ENCODE data around the gene TMEM120A.
A peak's percentile ranks its signal among the peaks of the same experiment; 100 is the strongest.

TMEM120A gene

DNA sequence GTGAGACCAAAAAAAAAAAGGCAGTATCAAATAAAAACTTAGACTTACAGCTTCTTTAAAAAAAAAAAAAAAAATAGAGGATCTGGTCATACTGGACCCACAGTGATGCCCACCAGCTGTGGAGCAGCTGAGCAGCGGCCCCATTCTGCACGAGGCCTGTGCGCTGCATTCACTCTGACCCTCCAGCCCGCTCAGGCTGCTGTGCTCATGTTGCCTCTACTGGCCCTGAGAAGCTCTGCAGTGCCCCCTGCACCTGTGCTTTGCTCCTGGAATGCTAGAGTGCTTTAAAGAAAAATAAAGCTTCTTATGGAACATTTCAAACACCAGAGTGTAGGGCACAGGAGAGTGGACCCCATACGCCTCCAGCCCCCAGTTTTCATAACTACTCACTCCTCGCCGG, 33.2 kb downstream of the TMEM120A start:
- no peak overlapping the region for H3K23ac ChIP-seq (ENCODE audit: low read length)
- no peak overlapping the region for H3K14ac ChIP-seq (ENCODE audit: low read length)
- no peak overlapping the region for H3K4me3 ChIP-seq (ENCODE audit: low read depth, low read length)
- no peaks in the 10 kb centered on the region for H3K79me2 ChIP-seq (ENCODE audit: control insufficient read depth, insufficient read depth, low read length, poor library complexity)
- H3K18ac ChIP-seq (ENCODE audit: low read length), result no peak overlapping the region
- peaks cover 14 to 15% of the 10 kb centered on the region in 2 experiments for H3K36me3 ChIP-seq (ENCODE audit: control insufficient read depth in 1 of 2, insufficient read depth in 2 of 2, low read length in 2 of 2)
- H3K4ac ChIP-seq (ENCODE audit: low read depth, low read length), result no peak overlapping the region
- H2AK5ac ChIP-seq (ENCODE audit: low read length), result no peak overlapping the region
- no peak overlapping the region for H4K8ac ChIP-seq (ENCODE audit: low read depth, low read length)
- H2BK5ac ChIP-seq (ENCODE audit: low read depth, low read length, poor library complexity), result no peak overlapping the region
- no peak overlapping the region for H2AFZ ChIP-seq (ENCODE audit: insufficient read depth, low read length, poor library complexity)
- no peak overlapping the region for H3K4me2 ChIP-seq (ENCODE audit: low read length)
- no peak overlapping the region for H4K91ac ChIP-seq (ENCODE audit: low read depth, low read length)
- peaks cover 11 to 31% of the 10 kb centered on the region in 2 experiments for H3K4me1 ChIP-seq (ENCODE audit: control insufficient read depth in 1 of 2, insufficient read depth in 2 of 2, low read length in 2 of 2)
- peaks cover 10% of the 10 kb centered on the region for H3K79me1 ChIP-seq (ENCODE audit: low read length)
- no peak overlapping the region for H3K9ac ChIP-seq (ENCODE audit: low read length)
- H2BK12ac ChIP-seq (ENCODE audit: low read length), result no peak overlapping the region
- no peak overlapping the region for H2BK120ac ChIP-seq (ENCODE audit: insufficient read depth, low read length, poor library complexity)
- DNase-seq, result no peak
- no peaks in the 10 kb centered on the region for H3K27me3 ChIP-seq (ENCODE audit: insufficient read depth, low read length)
- no CpG with 5 or more reads among the region's 7 CpGs for WGBS (ENCODE audit: extremely low coverage, insufficient coverage, insufficient read length)
- H4K12ac ChIP-seq (ENCODE audit: low read depth, low read length), result no peak overlapping the region
- no peak overlapping the region for H3K27ac ChIP-seq (ENCODE audit: low read depth, low read length)
- H3K9me3 ChIP-seq (ENCODE audit: insufficient read depth, low read depth, low read length), result peaks cover 2% of the 10 kb centered on the region

- no peak overlapping the region for H2AK5ac ChIP-seq (ENCODE audit: low read length)
- peaks cover 16 to 38% of the 10 kb centered on the region in 2 experiments for H3K4me1 ChIP-seq (ENCODE audit: control insufficient read depth in 1 of 2, insufficient read depth in 2 of 2, low read length in 2 of 2)
- H2BK12ac ChIP-seq (ENCODE audit: low read length), result no peak overlapping the region
- no peak overlapping the region for H4K8ac ChIP-seq (ENCODE audit: low read depth, low read length)
- peaks cover 15% of the 10 kb centered on the region for H3K79me1 ChIP-seq (ENCODE audit: low read length)
- H4K91ac ChIP-seq (ENCODE audit: low read depth, low read length), result no peak overlapping the region
- H3K79me2 ChIP-seq (ENCODE audit: control insufficient read depth, insufficient read depth, low read length, poor library complexity), result peaks cover 2% of the 10 kb centered on the region
- H4K12ac ChIP-seq (ENCODE audit: low read depth, low read length), result no peak overlapping the region
- no peak overlapping the region for H2BK5ac ChIP-seq (ENCODE audit: low read depth, low read length, poor library complexity)
- no peak overlapping the region for H2AFZ ChIP-seq (ENCODE audit: insufficient read depth, low read length, poor library complexity)
- H3K27ac ChIP-seq (ENCODE audit: low read depth, low read length), result no peak overlapping the region
- H3K4ac ChIP-seq (ENCODE audit: low read depth, low read length), result no peak overlapping the region
- no peak for DNase-seq
- peaks cover 12 to 17% of the 10 kb centered on the region in 2 experiments for H3K36me3 ChIP-seq (ENCODE audit: control insufficient read depth in 1 of 2, insufficient read depth in 2 of 2, low read length in 2 of 2)
- H3K18ac ChIP-seq (ENCODE audit: low read length), result no peak overlapping the region
- no peak overlapping the region for H3K14ac ChIP-seq (ENCODE audit: low read length)
- no peak overlapping the region for H3K23ac ChIP-seq (ENCODE audit: low read length)
- H2BK120ac ChIP-seq (ENCODE audit: insufficient read depth, low read length, poor library complexity), result no peak overlapping the region
- no peak overlapping the region for H3K4me3 ChIP-seq (ENCODE audit: low read depth, low read length)
- peaks cover 3% of the 10 kb centered on the region for H3K9me3 ChIP-seq (ENCODE audit: insufficient read depth, low read depth, low read length)
- H3K4me2 ChIP-seq (ENCODE audit: low read length), result no peak overlapping the region
- no peak overlapping the region for H3K9ac ChIP-seq (ENCODE audit: low read length)
- WGBS (ENCODE audit: extremely low coverage, insufficient coverage, insufficient read length), result no CpG with 5 or more reads among the region's 6 CpGs
- H3K27me3 ChIP-seq (ENCODE audit: insufficient read depth, low read length), result no peaks in the 10 kb centered on the region
These were observed 34.0 kb downstream of the TMEM120A start for GRCh38 chr7:75960372-75960771.

- no peak overlapping the region for H3K4me3 ChIP-seq (ENCODE audit: low read depth, low read length)
- H3K23ac ChIP-seq (ENCODE audit: low read length), result no peak overlapping the region
- H2BK120ac ChIP-seq (ENCODE audit: insufficient read depth, low read length, poor library complexity), result no peak overlapping the region
- no peak overlapping the region for H2BK5ac ChIP-seq (ENCODE audit: low read depth, low read length, poor library complexity)
- no peak overlapping the region for H4K12ac ChIP-seq (ENCODE audit: low read depth, low read length)
- DNase-seq, result peak; percentile 42 to 95
- peaks cover 2% of the 10 kb centered on the region for H3K79me2 ChIP-seq (ENCODE audit: control insufficient read depth, insufficient read depth, low read length, poor library complexity)
- H3K4me1 ChIP-seq (ENCODE audit: control insufficient read depth in 1 of 2, insufficient read depth in 2 of 2, low read length in 2 of 2), result peaks cover 17 to 38% of the 10 kb centered on the region in 2 experiments
- WGBS (ENCODE audit: extremely low coverage, insufficient coverage, insufficient read length), result no CpG with 5 or more reads among the region's 9 CpGs
- no peak overlapping the region for H3K14ac ChIP-seq (ENCODE audit: low read length)
- no peak overlapping the region for H2BK12ac ChIP-seq (ENCODE audit: low read length)
- H3K36me3 ChIP-seq (ENCODE audit: control insufficient read depth in 1 of 2, insufficient read depth in 2 of 2, low read length in 2 of 2), result peaks cover 16 to 27% of the 10 kb centered on the region in 2 experiments
- no peak overlapping the region for H4K91ac ChIP-seq (ENCODE audit: low read depth, low read length)
- H3K4me2 ChIP-seq (ENCODE audit: low read length), result no peak overlapping the region
- H2AK5ac ChIP-seq (ENCODE audit: low read length), result no peak overlapping the region
- no peak overlapping the region for H4K8ac ChIP-seq (ENCODE audit: low read depth, low read length)
- H3K27ac ChIP-seq (ENCODE audit: low read depth, low read length), result no peak overlapping the region
- H3K79me1 ChIP-seq (ENCODE audit: low read length), result peaks cover 17% of the 10 kb centered on the region
- no peak overlapping the region for H3K4ac ChIP-seq (ENCODE audit: low read depth, low read length)
- no peaks in the 10 kb centered on the region for H3K27me3 ChIP-seq (ENCODE audit: insufficient read depth, low read length)
- H2AFZ ChIP-seq (ENCODE audit: insufficient read depth, low read length, poor library complexity), result no peak overlapping the region
- H3K9me3 ChIP-seq (ENCODE audit: insufficient read depth, low read depth, low read length), result peaks cover 3% of the 10 kb centered on the region
- H3K18ac ChIP-seq (ENCODE audit: low read length), result no peak overlapping the region
- no peak overlapping the region for H3K9ac ChIP-seq (ENCODE audit: low read length)
These were observed 35.4 kb downstream of the TMEM120A start for GRCh38 chr7:75958802-75959543.

DNA sequence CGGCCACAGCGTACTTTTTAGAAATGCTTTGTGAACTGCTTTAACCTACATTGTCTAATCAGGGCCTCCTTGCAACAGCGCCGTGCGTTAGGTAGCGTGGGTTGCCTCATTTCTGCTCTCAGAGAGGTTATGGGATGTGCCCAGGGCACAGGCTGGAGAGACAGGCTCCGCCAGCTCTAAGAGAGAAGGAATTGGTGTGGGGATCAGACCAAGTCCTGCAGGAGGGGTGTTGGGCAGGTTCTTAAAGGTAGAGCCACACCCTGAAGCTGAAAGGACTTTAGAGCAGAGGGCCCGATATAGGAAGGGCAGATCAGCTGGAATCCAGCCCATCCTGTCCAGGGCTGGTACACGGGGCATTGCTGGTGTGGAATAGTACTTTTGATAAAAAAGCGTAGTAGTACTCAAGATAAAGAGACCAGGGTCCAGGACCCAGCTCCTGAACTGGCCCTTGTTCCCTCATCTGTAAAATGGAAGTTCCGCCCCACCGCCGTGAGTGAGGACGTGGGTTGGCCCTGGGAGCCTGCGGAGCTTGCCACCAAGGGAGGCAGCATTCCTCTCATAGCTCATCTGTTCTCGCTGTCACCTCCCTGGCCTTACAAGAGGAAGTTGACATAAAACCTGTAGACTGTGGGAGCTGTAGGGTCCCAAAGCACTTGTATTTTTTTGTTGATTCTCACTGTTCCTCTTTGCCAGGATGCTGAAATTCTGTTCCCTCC, 37.2 kb downstream of the TMEM120A start:
- Histone ChIP-seq H4K8ac (ENCODE audit: low read depth, low read length) (peak overlapping the region; percentile 23), H2BK120ac (ENCODE audit: insufficient read depth, low read length, poor library complexity) (peak overlapping the region; percentile 29), H3K79me2 (ENCODE audit: control insufficient read depth, insufficient read depth, low read length, poor library complexity) (peaks cover 2% of the 10 kb centered on the region), H3K9me3 (ENCODE audit: insufficient read depth, low read depth, low read length) (peaks cover 6% of the 10 kb centered on the region), H2AK5ac (ENCODE audit: low read length) (peak overlapping the region; percentile 44), H3K4me1 (ENCODE audit: control insufficient read depth in 1 of 2, insufficient read depth in 2 of 2, low read length in 2 of 2) (peaks cover 17 to 30% of the 10 kb centered on the region in 2 experiments), H4K91ac (ENCODE audit: low read depth, low read length) (peak overlapping the region; percentile 38), H3K27ac (ENCODE audit: low read depth, low read length) (peak overlapping the region; percentile 36), H4K12ac (ENCODE audit: low read depth, low read length) (no peak overlapping the region), H3K4me2 (ENCODE audit: low read length) (peak overlapping the region; percentile 15), H3K4me3 (ENCODE audit: low read depth, low read length) (no peak overlapping the region), H3K79me1 (ENCODE audit: low read length) (peaks cover 17% of the 10 kb centered on the region), H2BK5ac (ENCODE audit: low read depth, low read length, poor library complexity) (peak overlapping the region; percentile 64), H2AFZ (ENCODE audit: insufficient read depth, low read length, poor library complexity) (no peak overlapping the region), H3K36me3 (ENCODE audit: control insufficient read depth in 1 of 2, insufficient read depth in 2 of 2, low read length in 2 of 2) (peaks cover 19 to 30% of the 10 kb centered on the region in 2 experiments), H3K4ac (ENCODE audit: low read depth, low read length) (peak overlapping the region; percentile 6), H3K27me3 (ENCODE audit: insufficient read depth, low read length) (no peaks in the 10 kb centered on the region), H3K23ac (ENCODE audit: low read length) (no peak overlapping the region), H3K18ac (ENCODE audit: low read length) (peak overlapping the region; percentile 83), H3K9ac (ENCODE audit: low read length) (no peak overlapping the region), H3K14ac (ENCODE audit: low read length) (peak overlapping the region; percentile 53), H2BK12ac (ENCODE audit: low read length) (peak overlapping the region; percentile 61)
- DNase-seq, result peak; percentile 97 to 98
- WGBS (ENCODE audit: extremely low coverage, insufficient coverage, insufficient read length), result no CpG with 5 or more reads among the region's 16 CpGs
